ENCODE data around the gene MYCBPAP.

DNA sequence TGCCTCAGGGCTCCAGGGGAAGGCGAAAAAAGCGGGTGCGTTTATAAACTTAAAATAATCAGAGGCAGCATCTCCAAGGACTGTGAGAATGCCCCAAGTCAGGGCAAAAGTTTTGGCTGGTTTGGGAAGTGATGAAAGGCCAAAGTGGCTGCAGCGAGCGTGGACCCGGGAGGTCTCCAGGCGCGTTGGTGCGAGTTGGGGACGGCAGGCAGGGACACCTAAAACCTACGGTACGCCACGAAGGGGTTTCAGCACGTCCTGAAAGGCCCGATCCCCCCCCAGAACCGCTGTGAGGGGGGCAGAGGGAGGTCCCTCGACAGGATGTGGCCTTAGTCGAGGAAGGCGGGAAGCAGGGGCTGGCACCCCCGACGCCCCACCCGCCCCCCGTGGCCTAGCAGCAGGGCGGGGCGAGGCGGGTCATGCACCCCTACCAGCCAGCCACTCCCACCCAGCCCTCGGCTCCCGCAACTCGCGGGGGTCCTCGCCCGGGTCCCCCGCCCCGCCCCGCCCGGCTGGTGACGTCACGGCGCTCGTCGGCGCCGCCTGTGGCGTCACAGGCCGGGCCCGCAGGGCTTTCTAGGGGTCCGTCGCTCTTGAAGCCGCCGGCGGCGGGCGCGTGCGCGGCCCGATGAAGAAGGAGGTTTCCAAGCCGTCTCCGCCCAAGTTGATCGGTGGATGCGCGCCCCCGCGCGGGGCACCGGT lies at the start of gene MYCBPAP:
- TF ChIP-seq, protein P1, sequence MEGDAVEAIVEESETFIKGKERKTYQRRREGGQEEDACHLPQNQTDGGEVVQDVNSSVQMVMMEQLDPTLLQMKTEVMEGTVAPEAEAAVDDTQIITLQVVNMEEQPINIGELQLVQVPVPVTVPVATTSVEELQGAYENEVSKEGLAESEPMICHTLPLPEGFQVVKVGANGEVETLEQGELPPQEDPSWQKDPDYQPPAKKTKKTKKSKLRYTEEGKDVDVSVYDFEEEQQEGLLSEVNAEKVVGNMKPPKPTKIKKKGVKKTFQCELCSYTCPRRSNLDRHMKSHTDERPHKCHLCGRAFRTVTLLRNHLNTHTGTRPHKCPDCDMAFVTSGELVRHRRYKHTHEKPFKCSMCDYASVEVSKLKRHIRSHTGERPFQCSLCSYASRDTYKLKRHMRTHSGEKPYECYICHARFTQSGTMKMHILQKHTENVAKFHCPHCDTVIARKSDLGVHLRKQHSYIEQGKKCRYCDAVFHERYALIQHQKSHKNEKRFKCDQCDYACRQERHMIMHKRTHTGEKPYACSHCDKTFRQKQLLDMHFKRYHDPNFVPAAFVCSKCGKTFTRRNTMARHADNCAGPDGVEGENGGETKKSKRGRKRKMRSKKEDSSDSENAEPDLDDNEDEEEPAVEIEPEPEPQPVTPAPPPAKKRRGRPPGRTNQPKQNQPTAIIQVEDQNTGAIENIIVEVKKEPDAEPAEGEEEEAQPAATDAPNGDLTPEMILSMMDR (IDR thresholded peaks at IDR 0.05): no peak
- TF ChIP-seq POLR2AphosphoS5 (IDR thresholded peaks at IDR 0.05): peak in 1 of 3 donors; percentile 39
- TF ChIP-seq POLR2A (IDR thresholded peaks at IDR 0.05): no peak
